Ishikawa (cell line): Measurements from ENCODE around the gene STIM1.

Source experiments
- CEBPB ChIP-seq: IDR thresholded peaks from 2 replicates; pipeline ENCODE4 v1.6.1; 2012
- EGR1 ChIP-seq: IDR thresholded peaks from 2 replicates; pipeline ENCODE4 v1.6.1; 2012
- FOXM1 ChIP-seq: IDR thresholded peaks from 2 replicates; pipeline ENCODE4 v1.6.1; 2012; ENCODE audit warnings: low read depth, borderline replicate concordance
- MAX ChIP-seq: IDR thresholded peaks from 2 replicates; pipeline ENCODE4 v1.6.1; 2012
- REST ChIP-seq: IDR thresholded peaks from 2 replicates; pipeline ENCODE4 v1.6.1; 2012; ENCODE audit warnings: low read depth, mild to moderate bottlenecking
- TAF1 ChIP-seq: IDR thresholded peaks from 2 replicates; pipeline ENCODE4 v1.6.1; 2012; ENCODE audit warnings: low read depth, mild to moderate bottlenecking
- YY1 ChIP-seq: IDR thresholded peaks from 2 replicates; pipeline ENCODE4 v1.6.1; 2012; ENCODE audit warnings: low read depth

- no peak for TF ChIP-seq REST
- no peak for TF ChIP-seq MAX
- no peak for TF ChIP-seq FOXM1
- no peak for TF ChIP-seq CEBPB
- TF ChIP-seq EGR1, result no peak
- no peak for TF ChIP-seq TAF1
- no peak for TF ChIP-seq YY1
These were observed 170.9 kb downstream of the STIM1 start for GRCh38 chr11:4026389-4026788.
